HepG2 (cell line): ENCODE data around the gene RABGAP1L. TPM values are rescaled to one million over a fixed set of nuclear protein-coding genes. Genes with fewer than 3 reads are reported as not detected.

Experiments
- ATAC-seq: fragments of 200-7000 bp; cut with Tn5 transposase; 3 replicates; pipeline ENCODE4 v1.9.1; 2020; ENCODE audit warnings: mild to moderate bottlenecking, moderate library complexity
- BruUV-seq: library from RNA; stranded (reverse); fragments of 400-500 nt; replicated peaks from 2 replicates; lab custom pipeline; 2021; lab: Mats Ljungman, UMichigan
- CTCF ChIA-PET: fragments of 300-600 bp; formaldehyde crosslinking; extraction: SDS; loops from one replicate; lab custom pipeline; 2021; ENCODE audit warnings: low total read pairs, inconsistent platforms, low intra/inter-chr PET ratio; lab: Yijun Ruan, JAX
- POLR2A ChIA-PET: fragments of 350-600 bp; sonication (Branson Sonifier 250); formaldehyde crosslinking; loops from one replicate; lab custom pipeline; 2020; ENCODE audit warnings: antibody characterized with exemption, inconsistent platforms; lab: Yijun Ruan, JAX
- DNase-seq: peaks from one replicate; pipeline ENCODE4 v3.0.0-alpha.2; 2015; ENCODE audit warnings: low spot score
- FAIRE-seq: peaks from 3 replicates; lab custom pipeline; 2011; peaks lifted over from hg19 to GRCh38; lab: Jason Lieb, UNC
- H2AFZ ChIP-seq: one replicate; pipeline ENCODE4 v1.6.1; 2011; ENCODE audit warnings: low read length, inconsistent platforms
- H3K27ac ChIP-seq: fragments of 300-600 bp; 3 replicates; pipeline ENCODE4 v1.8.0; 2011; ENCODE audit warnings: mixed run types, mild to moderate bottlenecking, mixed read lengths, low read length, inconsistent platforms; ENCODE audit not compliant: insufficient read depth; ENCODE audit errors: extremely low read length
- H3K27me3 ChIP-seq, 2 experiments: fragments of 200-600 bp in 1 of 2; 2 replicates in 1 of 2; 3 replicates in 1 of 2; pipeline versions ENCODE4 v1.6.0 to v1.8.0; 2011; ENCODE audit warnings: low read length in 2 of 2, mild to moderate bottlenecking in 2 of 2, moderate library complexity in 2 of 2, inconsistent platforms in 1 of 2; ENCODE audit not compliant: insufficient read depth in 2 of 2, control insufficient read depth in 1 of 2
- H3K36me3 ChIP-seq, 2 experiments: fragments of 200-600 bp in 1 of 2; replicated peaks in 1 of 2; 2 replicates in 1 of 2; 3 replicates in 1 of 2; pipeline versions ENCODE4 v1.5.1 to v1.8.0; 2011; ENCODE audit warnings: low read length in 2 of 2, inconsistent platforms in 1 of 2; ENCODE audit not compliant: insufficient read depth in 2 of 2, control insufficient read depth in 1 of 2
- H3K4me1 ChIP-seq: 2 replicates; pipeline ENCODE4 v1.5.1; 2012; ENCODE audit warnings: low read length, inconsistent platforms; ENCODE audit not compliant: insufficient read depth
- H3K4me2 ChIP-seq: 2 replicates; pipeline ENCODE4 v1.6.0; 2011; ENCODE audit warnings: low read depth, low read length, inconsistent platforms
- H3K4me3 ChIP-seq, 3 experiments: fragments of 200-600 bp in 1 of 3; sonication (generic), shearing (Covaris generic) in 1 of 3; replicated peaks in 1 of 3; 2 replicates each; pipeline ENCODE4 v1.5.1; 2011 to 2016; ENCODE audit warnings: low read length in 3 of 3, inconsistent platforms in 2 of 3, low read depth in 2 of 3, mild to moderate bottlenecking in 2 of 3, control low read depth in 1 of 3, mixed read lengths in 1 of 3; ENCODE audit not compliant: insufficient read depth in 1 of 3
- H3K79me2 ChIP-seq: one replicate; pipeline ENCODE4 v1.6.1; 2011; ENCODE audit warnings: low read length, inconsistent platforms; ENCODE audit not compliant: insufficient read depth
- H3K9ac ChIP-seq: 2 replicates; pipeline ENCODE4 v1.6.0; 2011; ENCODE audit warnings: mild to moderate bottlenecking, low read depth, low read length, inconsistent platforms; ENCODE audit not compliant: insufficient read depth
- H3K9me3 ChIP-seq: 2 replicates; pipeline ENCODE4 v1.5.1; 2012; ENCODE audit warnings: mild to moderate bottlenecking, low read length
- H4K20me1 ChIP-seq: 2 replicates; pipeline ENCODE4 v1.6.0; 2011; ENCODE audit warnings: inconsistent platforms, mild to moderate bottlenecking, low read length, moderate library complexity; ENCODE audit not compliant: insufficient read depth
- IRF9 ChIP-seq: sonication (generic); formaldehyde crosslinking; IDR thresholded peaks from 2 replicates; pipeline ENCODE4 v1.8.0; 2022; ENCODE audit warnings: missing genetic modification reagents, mild to moderate bottlenecking, borderline replicate concordance
- NFE2L2 ChIP-seq: fragments of 150-350 bp; IDR thresholded peaks from 2 replicates; pipeline ENCODE4 v1.6.1; 2014; ENCODE audit warnings: low read length
- RBM22 ChIP-seq: fragments of 200-400 bp; formaldehyde crosslinking; optimal IDR thresholded peaks from 2 replicates; pipeline ENCODE3; 2017; ENCODE audit warnings: mild to moderate bottlenecking, low read length, moderate library complexity
- STAG1 ChIP-seq: sonication (generic); formaldehyde crosslinking; IDR thresholded peaks from 2 replicates; pipeline ENCODE4 v1.4.0; 2020; ENCODE audit warnings: missing genetic modification reagents
- TCF7L2 ChIP-seq: IDR thresholded peaks from 2 replicates; pipeline ENCODE4 v1.6.1; 2011; ENCODE audit warnings: mild to moderate bottlenecking, low read depth, low read length, moderate library complexity
- WGBS: methylation state at CpG from one replicate; pipeline ENCODE4 v1.1.6; 2017; ENCODE audit warnings: low lambda C conversion rate; 5-methylcytosine and 5-hydroxymethylcytosine counted together
- in situ Hi-C: cut with HindIII; loops from 2 replicates; pipeline ENCODE4 v1.10.0; 2017; ENCODE audit warnings: low pct_unique_long_range_greater_than_20kb; ENCODE audit not compliant: extremely low pct_ligation_motif_present
- intact Hi-C: fragments of 100-400 bp; cut with micrococcal nuclease; formaldehyde crosslinking; loops from one replicate; pipeline ENCODE4 v1.10.0; 2022; ENCODE audit not compliant: unreplicated experiment
- polyA plus RNA-seq, 8 experiments: library from polyadenylated mRNA; depleted of rRNA in 3 of 8; stranded (reverse) in 7 of 8; unstranded in 1 of 8; fragments of >200 nt; fragmentation: Illumina TruSeq in 4 of 8; extraction: Trizol in 4 of 8; gene quantifications; 2 replicates each; pipeline versions ENCODE4 v1.2.1 to v1.2.3, GENCODE V29; 2011 to 2016; ENCODE audit warnings: low read depth in 4 of 8, missing spikeins in 1 of 8, mixed read lengths in 1 of 8; ENCODE audit not compliant: insufficient read depth in 1 of 8
- total RNA-seq, 5 experiments: library from RNA; depleted of rRNA; stranded (reverse); fragments of >200 nt; fragmentation: Illumina TruSeq; extraction: Trizol; gene quantifications; 2 replicates each; pipeline ENCODE4 v1.2.3, GENCODE V29; 2016; ENCODE audit warnings: low read depth in 1 of 5

The RABGAP1L gene
- total and polyA plus RNA-seq, 2 of the 13 experiments (the other 11 are each of a cell fraction or from before 2014, with no cell fraction given) = 7.9 to 22.6 TPM

- no peak for FAIRE-seq
These were observed 816.4 kb downstream of the RABGAP1L start for GRCh38 chr1:174975764-174976163.

DNA sequence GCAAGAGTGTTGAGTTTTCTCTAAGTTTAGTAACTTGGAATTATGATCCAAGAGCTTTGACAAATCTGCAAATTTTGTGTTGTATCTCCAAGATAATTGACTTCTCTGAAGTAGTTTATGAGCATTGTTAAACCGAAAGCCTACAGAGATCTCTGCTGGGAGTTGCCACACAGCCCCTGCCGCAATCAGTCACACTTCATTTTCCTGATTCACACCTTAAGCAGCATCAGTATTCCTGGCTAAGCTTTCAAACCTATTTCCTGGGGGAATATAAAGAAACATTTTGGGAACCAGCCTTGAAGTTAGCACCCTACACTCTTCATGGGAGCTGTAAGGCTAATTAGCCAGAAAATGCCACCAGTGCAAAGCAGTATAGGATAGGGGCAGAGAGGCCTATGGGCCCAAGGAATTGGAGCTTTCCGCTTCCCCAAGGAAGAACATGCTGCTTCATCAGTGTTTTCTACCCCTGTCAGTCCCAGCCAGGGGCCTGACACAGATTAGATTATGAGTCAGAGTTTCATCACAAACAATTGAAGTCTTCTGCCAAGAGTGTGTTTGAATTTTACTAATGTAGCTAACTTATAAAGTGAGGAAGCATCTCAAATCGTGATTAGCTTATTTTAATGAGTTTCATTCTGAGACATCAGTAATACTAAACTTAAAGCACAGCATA, 817.3 kb downstream of the RABGAP1L start:
- Histone ChIP-seq H3K4me3 (no peak overlapping the region), H3K27me3 (no peaks in the 10 kb centered on the region), H3K4me2 (no peak overlapping the region), H3K9ac (no peak overlapping the region), H4K20me1 (no peaks in the 10 kb centered on the region), H3K27ac (no peak overlapping the region), H3K9me3 (no peaks in the 10 kb centered on the region), H2AFZ (no peak overlapping the region), H3K79me2 (no peaks in the 10 kb centered on the region), H3K4me1 (no peaks in the 10 kb centered on the region), H3K36me3 (no peaks in the 10 kb centered on the region)
- TF ChIP-seq TCF7L2 (no peak), STAG1 (CRISPR knock-in tag) (no peak), IRF9 (CRISPR knock-in tag) (no peak)
- 89% methylated on average over 4 of the region's 4 CpGs for WGBS
- DNase-seq = no peak
- BruUV-seq = no TSS peak
- POLR2A ChIA-PET = no interaction called here
- no peak for ATAC-seq
- in situ Hi-C loops = loop anchor here (25.0 kb wide), 1 partner anchor 714 kb away; no protein-coding TSS in a partner anchor
- CTCF ChIA-PET = no interaction called here
- FAIRE-seq = no peak
- intact Hi-C loops = no loop called here

More at GRCh38 chr1:174975764-174976163, 816.4 kb downstream of the RABGAP1L start:
- POLR2A ChIA-PET = no interaction called here
- CTCF ChIA-PET = no interaction called here
- no peak overlapping the region for H3K27ac ChIP-seq
- intact Hi-C loops (no loop called here), in situ Hi-C loops (loop anchor here (25.0 kb wide), 1 partner anchor 713 kb away; no protein-coding TSS in a partner anchor)
- H3K27me3 ChIP-seq = no peaks in the 10 kb centered on the region
- no peak overlapping the region for H3K4me3 ChIP-seq
- DNase-seq = no peak
- H3K36me3 ChIP-seq = no peaks in the 10 kb centered on the region
- no peak for ATAC-seq
- no peaks in the 10 kb centered on the region for H3K79me2 ChIP-seq
- no peaks in the 10 kb centered on the region for H3K4me1 ChIP-seq
- 93% methylated on average over 1 of the region's 1 CpG for WGBS
- H4K20me1 ChIP-seq = no peaks in the 10 kb centered on the region
- no TSS peak for BruUV-seq
- H3K4me2 ChIP-seq = no peak overlapping the region
- H3K9ac ChIP-seq = no peak overlapping the region
- no peaks in the 10 kb centered on the region for H3K9me3 ChIP-seq
- TF ChIP-seq NFE2L2 (peak; percentile 61; the same call in 1 of the 2 replicates), RBM22 (no peak)
- no peak overlapping the region for H2AFZ ChIP-seq
